ENCODE measurements around the gene CFAP46. TPM values are rescaled to one million over a fixed set of nuclear protein-coding genes. Genes with fewer than 3 reads are reported as not detected.

CFAP46 gene
- total RNA-seq, 6 experiments from 2014 or later = 0.31 to 1.4 (median 0.32) TPM; not detected in 1

- Mint-ChIP-seq H3K4me1 (ENCODE audit: low read depth) (peaks cover 5% of the 10 kb centered on the region; the same call in 1 of the 2 replicates), H3K4me3 (no peak overlapping the region), H3K27me3 (ENCODE audit: insufficient read depth) (peaks cover 11% of the 10 kb centered on the region), H3K36me3 (ENCODE audit: low read depth) (no peaks in the 10 kb centered on the region), H3K27ac (no peak overlapping the region), H3K9me3 (no peaks in the 10 kb centered on the region)
- DNase-seq = no peak
- TF ChIP-seq CTCF (IDR thresholded peaks at IDR 0.05) = no peak
Observed at GRCh38 chr10:132946311-132946710, 3.9 kb upstream of the CFAP46 start.

GRCh38 chr10:132945894-132946255 is 3.5 kb upstream of the CFAP46 start:
- Mint-ChIP-seq H3K27ac (no peak overlapping the region), H3K9me3 (no peaks in the 10 kb centered on the region), H3K27me3 (ENCODE audit: insufficient read depth) (peaks cover 9% of the 10 kb centered on the region), H3K36me3 (ENCODE audit: low read depth) (no peaks in the 10 kb centered on the region), H3K4me3 (no peak overlapping the region), H3K4me1 (ENCODE audit: low read depth) (peaks cover 5% of the 10 kb centered on the region; the same call in 1 of the 2 replicates)
- no peak for TF ChIP-seq CTCF (IDR thresholded peaks at IDR 0.05)
- no peak for DNase-seq

GRCh38 chr10:132945125-132945893 is 2.9 kb upstream of the CFAP46 start:
- DNase-seq = no peak
- H3K27me3 Mint-ChIP-seq (ENCODE audit: insufficient read depth) = peaks cover 9% of the 10 kb centered on the region
- H3K4me3 Mint-ChIP-seq = no peak overlapping the region
- no peak for TF ChIP-seq CTCF (IDR thresholded peaks at IDR 0.05)
- H3K4me1 Mint-ChIP-seq (ENCODE audit: low read depth) = peaks cover 5% of the 10 kb centered on the region; the same call in 1 of the 2 replicates
- H3K27ac Mint-ChIP-seq = no peak overlapping the region
- no peaks in the 10 kb centered on the region for H3K9me3 Mint-ChIP-seq
- no peaks in the 10 kb centered on the region for H3K36me3 Mint-ChIP-seq (ENCODE audit: low read depth)

- Mint-ChIP-seq H3K4me1 (ENCODE audit: low read depth) (peaks cover 5% of the 10 kb centered on the region; the same call in 1 of the 2 replicates), H3K4me3 (no peak overlapping the region), H3K27me3 (ENCODE audit: insufficient read depth) (peaks cover 8% of the 10 kb centered on the region), H3K36me3 (ENCODE audit: low read depth) (no peaks in the 10 kb centered on the region), H3K27ac (no peak overlapping the region), H3K9me3 (no peaks in the 10 kb centered on the region)
- DNase-seq = no peak
- TF ChIP-seq CTCF (IDR thresholded peaks at IDR 0.05) = no peak
Observed at GRCh38 chr10:132944510-132944909, 2.1 kb upstream of the CFAP46 start.

- Mint-ChIP-seq H3K9me3 (no peaks in the 10 kb centered on the region), H3K4me1 (ENCODE audit: low read depth) (peaks cover 5% of the 10 kb centered on the region; the same call in 1 of the 2 replicates), H3K4me3 (no peak overlapping the region), H3K36me3 (ENCODE audit: low read depth) (no peaks in the 10 kb centered on the region), H3K27ac (no peak overlapping the region), H3K27me3 (ENCODE audit: insufficient read depth) (peaks cover 5% of the 10 kb centered on the region)
- DNase-seq = no peak
- no peak for TF ChIP-seq CTCF (IDR thresholded peaks at IDR 0.05)
Observed at GRCh38 chr10:132943791-132944404, 1.5 kb upstream of the CFAP46 start.

All from HFFc6 (cell line).